Keratinocyte (primary cell): ENCODE results near the gene GDAP2. TPM values are rescaled to one million over a fixed set of nuclear protein-coding genes. Genes with fewer than 3 reads are reported as not detected.

Experiments
- DNase-seq: peaks from one replicate; pipeline ENCODE4 v3.0.0-alpha.2; 2011; ENCODE audit warnings: low read depth, missing footprints, low spot score
- FAIRE-seq: peaks from 2 replicates; lab custom pipeline; 2011; peaks lifted over from hg19 to GRCh38; lab: Jason Lieb, UNC
- H2AFZ ChIP-seq: 2 replicates; pipeline ENCODE4 v1.6.0; 2012; ENCODE audit warnings: low read length, control low read depth, inconsistent platforms; ENCODE audit not compliant: control insufficient read depth
- H3K27ac ChIP-seq: 2 replicates; pipeline ENCODE4 v1.5.1; 2011; ENCODE audit warnings: low read length; ENCODE audit not compliant: control insufficient read depth, insufficient read depth
- H3K27me3 ChIP-seq: 3 replicates; pipeline ENCODE4 v1.6.0; 2011; ENCODE audit warnings: low read length; ENCODE audit not compliant: control insufficient read depth, insufficient read depth; ENCODE audit errors: extremely low read depth
- H3K36me3 ChIP-seq, 2 experiments: 2 replicates in 1 of 2; 3 replicates in 1 of 2; pipeline ENCODE4 v1.5.1; 2011; ENCODE audit warnings: low read length in 2 of 2, mild to moderate bottlenecking in 1 of 2; ENCODE audit not compliant: control insufficient read depth in 2 of 2, insufficient read depth in 2 of 2; ENCODE audit errors: extremely low read depth in 1 of 2
- H3K4me1 ChIP-seq: 3 replicates; pipeline ENCODE4 v1.5.1; 2011; ENCODE audit warnings: low read length; ENCODE audit not compliant: control insufficient read depth, insufficient read depth; ENCODE audit errors: extremely low read depth
- H3K4me2 ChIP-seq: 3 replicates; pipeline ENCODE4 v1.6.0; 2011; ENCODE audit warnings: low read depth, low read length; ENCODE audit not compliant: control insufficient read depth, insufficient read depth; ENCODE audit errors: extremely low read depth
- H3K4me3 ChIP-seq, 3 experiments: fragments of 200-600 bp in 1 of 3; sonication (generic) in 1 of 3; 2 replicates in 2 of 3; 3 replicates in 1 of 3; pipeline ENCODE4 v1.5.1; 2011 to 2016; ENCODE audit warnings: low read length in 3 of 3, mild to moderate bottlenecking in 3 of 3, control low read depth in 2 of 3, inconsistent platforms in 1 of 3, low read depth in 1 of 3, mixed read lengths in 1 of 3, mixed run types in 1 of 3, moderate library complexity in 1 of 3; ENCODE audit not compliant: control insufficient read depth in 2 of 3, insufficient read depth in 2 of 3; ENCODE audit errors: extremely low read depth in 1 of 3
- H3K79me2 ChIP-seq: 2 replicates; pipeline ENCODE4 v1.6.0; 2012; ENCODE audit warnings: low read length; ENCODE audit not compliant: control insufficient read depth, insufficient read depth
- H3K9ac ChIP-seq: 3 replicates; pipeline ENCODE4 v1.6.0; 2011; ENCODE audit warnings: low read length; ENCODE audit not compliant: control insufficient read depth, insufficient read depth; ENCODE audit errors: extremely low read depth
- H3K9me1 ChIP-seq: 3 replicates; pipeline ENCODE4 v1.6.0; 2011; ENCODE audit warnings: low read length; ENCODE audit not compliant: control insufficient read depth, insufficient read depth; ENCODE audit errors: extremely low read depth
- H3K9me3 ChIP-seq: 2 replicates; pipeline ENCODE4 v1.5.1; 2012; ENCODE audit warnings: low read depth, low read length; ENCODE audit not compliant: control insufficient read depth
- H4K20me1 ChIP-seq: 3 replicates; pipeline ENCODE4 v1.6.0; 2011; ENCODE audit warnings: low read length; ENCODE audit not compliant: control insufficient read depth, insufficient read depth; ENCODE audit errors: extremely low read depth
- EZH2 ChIP-seq: IDR thresholded peaks from one replicate; pipeline ENCODE4 v1.6.1; 2012; ENCODE audit warnings: inconsistent platforms, mild to moderate bottlenecking, low read length, moderate library complexity
- dilution Hi-C: fragments of 300-500 bp; cut with MboI; formaldehyde crosslinking; loops from one replicate; pipeline ENCODE4 v1.7.0; 2020; ENCODE audit warnings: low sequenced_read_pairs; ENCODE audit not compliant: extremely low pct_ligation_motif_present
- polyA plus RNA-seq, 5 experiments: library from polyadenylated mRNA; depleted of rRNA in 3 of 5; stranded (reverse) in 3 of 5; stranded (forward) in 1 of 5; unstranded in 1 of 5; fragments of >200 nt; gene quantifications; 1 replicate in 1 of 5; 2 replicates in 3 of 5; 3 replicates in 1 of 5; pipeline versions ENCODE4 v1.2.1 to v1.2.3, GENCODE V29; 2011 to 2012; ENCODE audit warnings: missing spikeins in 2 of 5, low read depth in 1 of 5, low replicate concordance in 1 of 5
- TF ChIP-seq, protein P1 (sequence below), 3 experiments: IDR thresholded peaks in 1 of 3; conservative IDR thresholded peaks in 1 of 3; optimal IDR thresholded peaks in 1 of 3; 2 replicates in 2 of 3; 3 replicates in 1 of 3; pipeline versions ENCODE3 to v1.5.1; 2011; ENCODE audit warnings: low read length in 3 of 3, mild to moderate bottlenecking in 3 of 3, moderate library complexity in 2 of 3, control low read depth in 1 of 3, inconsistent platforms in 1 of 3; ENCODE audit not compliant: insufficient read depth in 2 of 3; ENCODE audit errors: extremely low read depth in 1 of 3

GDAP2 gene
- polyA plus RNA-seq, 1 donor (not counting 4 experiments of a cell fraction or from before 2014, with no cell fraction given): 15.7 TPM

DNA sequence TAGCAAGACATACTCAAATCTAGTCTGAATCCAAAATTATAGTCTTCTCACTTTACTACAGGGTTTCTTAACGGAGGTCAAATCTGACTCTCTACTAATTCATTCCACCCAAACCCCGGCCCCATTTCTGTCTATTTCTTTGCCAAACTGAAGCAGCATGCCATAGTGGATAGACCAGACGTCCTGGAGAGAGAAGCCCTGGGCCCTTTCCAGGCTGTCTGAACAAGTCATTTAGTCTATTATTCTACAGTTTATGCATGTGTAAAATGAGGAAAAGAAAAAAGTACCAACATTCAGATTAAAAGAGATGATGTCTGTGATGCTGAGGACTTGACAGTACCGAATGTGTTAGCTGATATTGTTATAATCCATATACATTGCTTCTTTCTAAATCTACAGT, 95.0 kb downstream of the GDAP2 start:
- dilution Hi-C loops: no loop called here
- FAIRE-seq: no peak
- H3K36me3 ChIP-seq: no peaks in the 10 kb centered on the region

DNA sequence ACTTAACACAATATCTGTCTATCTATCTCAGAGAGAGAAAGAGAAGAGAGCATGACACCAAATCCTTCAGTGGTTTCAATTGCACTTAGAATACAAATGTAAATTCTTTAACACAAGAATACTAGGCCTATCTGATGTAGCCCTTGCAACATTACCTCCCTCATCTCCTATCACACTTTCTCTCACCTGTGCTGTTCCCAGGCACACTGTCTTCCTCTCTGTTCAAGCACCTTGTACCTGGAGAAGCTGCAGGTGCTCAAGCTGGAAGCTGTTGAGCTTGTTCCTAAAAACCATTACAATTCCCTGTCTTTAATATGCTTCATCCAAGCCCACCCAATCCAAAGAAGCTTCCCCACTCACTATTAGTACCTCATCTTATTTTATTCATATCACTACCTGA, 97.0 kb downstream of the GDAP2 start:
- H3K9me3 ChIP-seq: no peaks in the 10 kb centered on the region
- no peaks in the 10 kb centered on the region for H3K9me1 ChIP-seq
- no peak overlapping the region for H2AFZ ChIP-seq
- dilution Hi-C loops: no loop called here
- H3K36me3 ChIP-seq: no peaks in the 10 kb centered on the region
- FAIRE-seq (no peak), DNase-seq (no peak)
- H3K4me1 ChIP-seq: peaks cover 7% of the 10 kb centered on the region
- H3K9ac ChIP-seq: no peak overlapping the region
- H3K4me2 ChIP-seq: no peak overlapping the region
- no peaks in the 10 kb centered on the region for H4K20me1 ChIP-seq
- H3K27ac ChIP-seq: no peak overlapping the region
- no peaks in the 10 kb centered on the region for H3K79me2 ChIP-seq
- TF ChIP-seq, protein P1, sequence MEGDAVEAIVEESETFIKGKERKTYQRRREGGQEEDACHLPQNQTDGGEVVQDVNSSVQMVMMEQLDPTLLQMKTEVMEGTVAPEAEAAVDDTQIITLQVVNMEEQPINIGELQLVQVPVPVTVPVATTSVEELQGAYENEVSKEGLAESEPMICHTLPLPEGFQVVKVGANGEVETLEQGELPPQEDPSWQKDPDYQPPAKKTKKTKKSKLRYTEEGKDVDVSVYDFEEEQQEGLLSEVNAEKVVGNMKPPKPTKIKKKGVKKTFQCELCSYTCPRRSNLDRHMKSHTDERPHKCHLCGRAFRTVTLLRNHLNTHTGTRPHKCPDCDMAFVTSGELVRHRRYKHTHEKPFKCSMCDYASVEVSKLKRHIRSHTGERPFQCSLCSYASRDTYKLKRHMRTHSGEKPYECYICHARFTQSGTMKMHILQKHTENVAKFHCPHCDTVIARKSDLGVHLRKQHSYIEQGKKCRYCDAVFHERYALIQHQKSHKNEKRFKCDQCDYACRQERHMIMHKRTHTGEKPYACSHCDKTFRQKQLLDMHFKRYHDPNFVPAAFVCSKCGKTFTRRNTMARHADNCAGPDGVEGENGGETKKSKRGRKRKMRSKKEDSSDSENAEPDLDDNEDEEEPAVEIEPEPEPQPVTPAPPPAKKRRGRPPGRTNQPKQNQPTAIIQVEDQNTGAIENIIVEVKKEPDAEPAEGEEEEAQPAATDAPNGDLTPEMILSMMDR (optimal IDR thresholded peaks at IDR 0.05 in 1 of 3, IDR thresholded peaks at IDR 0.05 in 1 of 3, conservative IDR thresholded peaks at IDR 0.05 in 1 of 3; ENCODE audit: extremely low read depth in 1 of 3, insufficient read depth in 2 of 3, low read length in 3 of 3): no peak
- no peak for TF ChIP-seq EZH2
- no peaks in the 10 kb centered on the region for H3K27me3 ChIP-seq
- no peak overlapping the region for H3K4me3 ChIP-seq

More for the DNA sequence above, 95.0 kb downstream of the GDAP2 start:
- TF ChIP-seq, protein P1 (optimal IDR thresholded peaks at IDR 0.05 in 1 of 3, IDR thresholded peaks at IDR 0.05 in 1 of 3, conservative IDR thresholded peaks at IDR 0.05 in 1 of 3; ENCODE audit: extremely low read depth in 1 of 3, insufficient read depth in 2 of 3, low read length in 3 of 3): no peak
- no peak for TF ChIP-seq EZH2
- Histone ChIP-seq H3K4me2 (no peak overlapping the region), H3K79me2 (no peaks in the 10 kb centered on the region), H3K9me1 (no peaks in the 10 kb centered on the region), H3K27me3 (no peaks in the 10 kb centered on the region), H3K4me3 (no peak overlapping the region), H2AFZ (no peak overlapping the region), H3K4me1 (peaks cover 9% of the 10 kb centered on the region), H3K27ac (no peak overlapping the region), H3K9me3 (no peaks in the 10 kb centered on the region), H3K9ac (no peak overlapping the region), H4K20me1 (no peaks in the 10 kb centered on the region)
- no peak for DNase-seq
